Prostate gland (tissue), 2 donors: ENCODE data around the gene WDR20. TPM values are rescaled to one million over a fixed set of nuclear protein-coding genes. Genes with fewer than 3 reads are reported as not detected.
"Not testable (repeated sequence)": the region's sequence is repeated elsewhere in the genome, so short reads cannot be mapped to it uniquely, and the experiment has no call there.

Experiments
- DNase-seq: peaks from one replicate; pipeline ENCODE4 v3.0.0-alpha.2; 2019; ENCODE audit warnings: low spot score
- H3K27ac ChIP-seq, 2 donors: fragments of 200-600 bp; sonication (generic); 2 replicates each; pipeline ENCODE4 v1.5.1; 2017 to 2019
- H3K27me3 ChIP-seq: fragments of 200-600 bp; sonication (generic); replicated peaks from 2 replicates; pipeline ENCODE4 v1.5.1; 2019; ENCODE audit not compliant: insufficient read depth
- H3K36me3 ChIP-seq, 2 donors: fragments of 200-600 bp; sonication (generic); 1 replicate in 1 of 2; 2 replicates in 1 of 2; pipeline versions ENCODE4 v1.5.1 to v1.8.1; 2017 to 2019
- H3K4me1 ChIP-seq: fragments of 200-600 bp; sonication (generic); replicated peaks from 2 replicates; pipeline ENCODE4 v1.5.1; 2019
- H3K4me3 ChIP-seq, 2 donors: fragments of 200-600 bp; sonication (generic); 2 replicates each; pipeline ENCODE4 v1.5.1; 2017 to 2019
- H3K9me3 ChIP-seq: fragments of 200-600 bp; sonication (generic); 2 replicates; pipeline ENCODE4 v1.5.1; 2017
- CTCF ChIP-seq, 4 experiments: fragments of 200-600 bp in 2 of 4; fragments of 450-650 bp in 2 of 4; sonication (generic) in 2 of 4; IDR thresholded peaks; 1 replicate in 3 of 4; 2 replicates in 1 of 4; pipeline ENCODE4 v1.5.1; 2016 to 2019; ENCODE audit warnings: antibody characterized with exemption in 4 of 4, mild to moderate bottlenecking in 2 of 4, moderate library complexity in 2 of 4
- POLR2A ChIP-seq: fragments of 450-650 bp; IDR thresholded peaks from one replicate; pipeline ENCODE4 v1.6.1; 2016; ENCODE audit warnings: antibody characterized with exemption, mild to moderate bottlenecking
- POLR2AphosphoS5 ChIP-seq: sonication (generic); formaldehyde crosslinking; IDR thresholded peaks from one replicate; pipeline ENCODE4 v1.6.1; 2017; ENCODE audit warnings: antibody characterized with exemption
- WGBS: methylation state at CpG from one replicate; pipeline ENCODE4 v1.1.5; 2018; 5-methylcytosine and 5-hydroxymethylcytosine counted together
- intact Hi-C: fragments of 100-400 bp; cut with DNase I; formaldehyde crosslinking; loops from one replicate; pipeline ENCODE4 v1.14.2; 2022
- total RNA-seq, 2 donors: library from RNA; depleted of rRNA; stranded (reverse); fragments of >200 nt; gene quantifications; one replicate each; pipeline ENCODE4 v1.1.0, GENCODE V29; 2016

WDR20 gene
- total RNA-seq, 2 donors from 2014 or later: 36.6 to 38.6 TPM

- Histone ChIP-seq H3K36me3 (no peaks in the 10 kb centered on the region), H3K27ac (no peak overlapping the region), H3K4me1 (no peaks in the 10 kb centered on the region), H3K4me3 (no peak overlapping the region), H3K9me3 (no peaks in the 10 kb centered on the region), H3K27me3 (no peaks in the 10 kb centered on the region)
- intact Hi-C loops: no loop called here
- 95% methylated on average over 10 of the region's 10 CpGs for WGBS
- TF ChIP-seq CTCF (IDR thresholded peaks at IDR 0.05): no peak
- TF ChIP-seq POLR2AphosphoS5: no peak
- TF ChIP-seq POLR2A: no peak
- DNase-seq: no peak
These were observed 36.5 kb upstream of the WDR20 start for GRCh38 chr14:102103062-102103695.

GRCh38 chr14:102105369-102105768 lies 34.3 kb upstream of the WDR20 start:
- no peak for DNase-seq
- Histone ChIP-seq H3K4me3 (no peak overlapping the region), H3K36me3 (no peaks in the 10 kb centered on the region), H3K27ac (no peak overlapping the region), H3K27me3 (no peaks in the 10 kb centered on the region), H3K4me1 (no peaks in the 10 kb centered on the region), H3K9me3 (no peaks in the 10 kb centered on the region)
- TF ChIP-seq POLR2AphosphoS5 (no peak), CTCF (IDR thresholded peaks at IDR 0.05) (no peak), POLR2A (no peak)
- intact Hi-C loops: no loop called here
- WGBS: 79% methylated on average over 4 of the region's 4 CpGs

GRCh38 chr14:102109332-102109731 lies 30.4 kb upstream of the WDR20 start:
- H3K9me3 ChIP-seq, DNase-seq, intact Hi-C loops, H3K27me3 ChIP-seq, H3K36me3 ChIP-seq, H3K27ac ChIP-seq, H3K4me1 ChIP-seq, H3K4me3 ChIP-seq: not testable (repeated sequence)
- 95% methylated on average over 1 of the region's 1 CpG for WGBS

- intact Hi-C loops: no loop called here
- Histone ChIP-seq H3K27me3 (no peaks in the 10 kb centered on the region), H3K36me3 (no peaks in the 10 kb centered on the region), H3K4me3 (no peak overlapping the region), H3K4me1 (no peaks in the 10 kb centered on the region), H3K9me3 (no peaks in the 10 kb centered on the region), H3K27ac (no peak overlapping the region)
- no peak for TF ChIP-seq CTCF (IDR thresholded peaks at IDR 0.05)
- 92% methylated on average over 3 of the region's 3 CpGs for WGBS
- DNase-seq: no peak
These were observed 28.6 kb upstream of the WDR20 start for GRCh38 chr14:102111101-102111500.

- no peak overlapping the region for H3K27ac ChIP-seq
- H3K4me1 ChIP-seq: no peaks in the 10 kb centered on the region
- TF ChIP-seq CTCF (IDR thresholded peaks at IDR 0.05) (no peak), POLR2AphosphoS5 (no peak), POLR2A (no peak)
- H3K4me3 ChIP-seq: no peak overlapping the region
- intact Hi-C loops: no loop called here
- no peaks in the 10 kb centered on the region for H3K36me3 ChIP-seq
- H3K27me3 ChIP-seq: no peaks in the 10 kb centered on the region
- WGBS: 96% methylated on average over 13 of the region's 13 CpGs
- no peak for DNase-seq
- H3K9me3 ChIP-seq: no peaks in the 10 kb centered on the region
These were observed 23.1 kb upstream of the WDR20 start for GRCh38 chr14:102116361-102117180.
